Endothelial cell of umbilical vein (primary cell): ENCODE data around the gene ZNF526. TPM values are rescaled to one million over a fixed set of nuclear protein-coding genes. Genes with fewer than 3 reads are reported as not detected.

Experiments
- BruUV-seq: library from RNA; stranded (reverse); fragments of 400-500 nt; replicated peaks from 2 replicates; lab custom pipeline; 2021; lab: Mats Ljungman, UMichigan
- CTCF ChIA-PET: fragments of 300-600, 350-600 bp; sonication (Branson Sonifier 250); formaldehyde crosslinking; loops from one replicate; lab custom pipeline; 2021; ENCODE audit warnings: antibody characterized with exemption, inconsistent platforms; lab: Charles Lee
- POLR2A ChIA-PET: fragments of 300-600, 350-600 bp; sonication (Branson Sonifier 250); formaldehyde crosslinking; loops from one replicate; lab custom pipeline; 2021; ENCODE audit warnings: antibody characterized with exemption, inconsistent platforms; lab: Charles Lee
- DNase-seq: peaks from one replicate; pipeline ENCODE4 v3.0.0-alpha.2; 2011; ENCODE audit warnings: low read depth, low spot score
- FAIRE-seq: peaks from 2 replicates; lab custom pipeline; 2011; peaks lifted over from hg19 to GRCh38; lab: Jason Lieb, UNC
- H2AFZ ChIP-seq: 2 replicates; pipeline ENCODE4 v1.6.0; 2012; ENCODE audit warnings: low read depth, low read length, control low read depth, inconsistent platforms
- H3K27ac ChIP-seq: 2 replicates; pipeline ENCODE4 v1.5.1; 2011; ENCODE audit warnings: low read depth, mild to moderate bottlenecking, control low read depth, low read length, moderate library complexity; ENCODE audit not compliant: insufficient read depth
- H3K27me3 ChIP-seq, 2 experiments: 2 replicates each; pipeline versions ENCODE4 v1.6.0 to v1.6.1; 2011; ENCODE audit warnings: low read length in 2 of 2, mixed read lengths in 1 of 2; ENCODE audit not compliant: control insufficient read depth in 2 of 2, insufficient read depth in 2 of 2
- H3K36me3 ChIP-seq, 2 experiments: 2 replicates in 1 of 2; 3 replicates in 1 of 2; pipeline ENCODE4 v1.5.1; 2011; ENCODE audit warnings: low read length in 2 of 2, mild to moderate bottlenecking in 1 of 2, moderate library complexity in 1 of 2; ENCODE audit not compliant: control insufficient read depth in 2 of 2, insufficient read depth in 2 of 2; ENCODE audit errors: extremely low read depth in 1 of 2
- H3K4me1 ChIP-seq: 3 replicates; pipeline ENCODE4 v1.5.1; 2011; ENCODE audit warnings: mild to moderate bottlenecking, low read length; ENCODE audit not compliant: control insufficient read depth, insufficient read depth; ENCODE audit errors: extremely low read depth
- H3K4me2 ChIP-seq: 2 replicates; pipeline ENCODE4 v1.6.1; 2011; ENCODE audit warnings: low read length, control low read depth, mixed read lengths; ENCODE audit not compliant: insufficient read depth
- H3K4me3 ChIP-seq, 3 experiments: fragments of 200-600 bp in 1 of 3; sonication (generic), shearing (Covaris generic) in 1 of 3; replicated peaks in 1 of 3; 2 replicates each; pipeline ENCODE4 v1.5.1; 2011 to 2016; ENCODE audit warnings: control low read depth in 3 of 3, low read length in 3 of 3, mild to moderate bottlenecking in 2 of 3, inconsistent platforms in 1 of 3, low read depth in 1 of 3, moderate library complexity in 1 of 3; ENCODE audit not compliant: insufficient read depth in 1 of 3
- H3K79me2 ChIP-seq: 2 replicates; pipeline ENCODE4 v1.6.0; 2012; ENCODE audit warnings: low read length, inconsistent platforms; ENCODE audit not compliant: control insufficient read depth, insufficient read depth
- H3K9ac ChIP-seq: replicated peaks from 2 replicates; pipeline ENCODE3; 2011; ENCODE audit warnings: low read length, control low read depth; ENCODE audit not compliant: insufficient read depth; ENCODE audit errors: extremely low read depth
- H3K9me1 ChIP-seq: replicated peaks from 3 replicates; pipeline ENCODE4 v1.6.0; 2011; ENCODE audit warnings: mild to moderate bottlenecking, low read length; ENCODE audit not compliant: control insufficient read depth, insufficient read depth; ENCODE audit errors: extremely low read depth
- H3K9me3 ChIP-seq: replicated peaks from 2 replicates; pipeline ENCODE4 v1.5.1; 2012; ENCODE audit warnings: low read length, inconsistent platforms; ENCODE audit not compliant: control insufficient read depth, insufficient read depth
- H4K20me1 ChIP-seq: replicated peaks from 2 replicates; pipeline ENCODE3; 2011; ENCODE audit warnings: mild to moderate bottlenecking, low read length; ENCODE audit not compliant: control insufficient read depth, insufficient read depth; ENCODE audit errors: extremely low read depth
- EZH2 ChIP-seq: IDR thresholded peaks from 2 replicates; pipeline ENCODE4 v1.6.1; 2012; ENCODE audit warnings: borderline replicate concordance, low read depth, mild to moderate bottlenecking, moderate library complexity, low read length, inconsistent platforms; ENCODE audit not compliant: severe bottlenecking
- FOS ChIP-seq: IDR thresholded peaks from 2 replicates; pipeline ENCODE4 v1.6.1; 2011; ENCODE audit warnings: mild to moderate bottlenecking, low read length, moderate library complexity, borderline replicate concordance; ENCODE audit not compliant: insufficient read depth
- GATA2 ChIP-seq: IDR thresholded peaks from 2 replicates; pipeline ENCODE4 v1.7.0; 2011; ENCODE audit warnings: low read depth, mild to moderate bottlenecking, moderate library complexity, mixed read lengths, low read length; ENCODE audit not compliant: insufficient read length, insufficient read depth
- JUN ChIP-seq: IDR thresholded peaks from 2 replicates; pipeline ENCODE4 v1.6.1; 2011; ENCODE audit warnings: borderline replicate concordance, low read depth; ENCODE audit not compliant: insufficient read length, insufficient read depth
- MAX ChIP-seq: IDR thresholded peaks from 2 replicates; pipeline ENCODE4 v1.6.1; 2011; ENCODE audit not compliant: insufficient read depth, insufficient read length
- MYC ChIP-seq: IDR thresholded peaks from one replicate; pipeline ENCODE4 v1.6.1; 2011; ENCODE audit warnings: mild to moderate bottlenecking, low read depth, low read length
- POLR2A ChIP-seq: IDR thresholded peaks from 2 replicates; pipeline ENCODE4 v1.6.1; 2012; ENCODE audit warnings: low read depth, mild to moderate bottlenecking, control low read depth, low read length
- POLR2AphosphoS5 ChIP-seq: IDR thresholded peaks from 2 replicates; pipeline ENCODE4 v1.6.1; 2012; ENCODE audit warnings: low read depth, mild to moderate bottlenecking, control low read depth, low read length, moderate library complexity; ENCODE audit not compliant: insufficient read depth
- dilution Hi-C: fragments of 300-500 bp; cut with MboI; formaldehyde crosslinking; loops from one replicate; pipeline ENCODE4 v1.15.0; 2019; ENCODE audit warnings: low sequenced_read_pairs; ENCODE audit not compliant: extremely low pct_ligation_motif_present
- intact Hi-C: fragments of 100-400 bp; cut with micrococcal nuclease; formaldehyde crosslinking; loops from one replicate; pipeline ENCODE4 v1.10.0; 2022
- polyA plus RNA-seq, 4 experiments: library from polyadenylated mRNA; depleted of rRNA in 3 of 4; stranded (reverse) in 3 of 4; unstranded in 1 of 4; fragments of >200 nt; gene quantifications; 2 replicates each; pipeline versions ENCODE4 v1.2.1 to v1.2.3, GENCODE V29; 2011 to 2012; ENCODE audit warnings: missing spikeins in 1 of 4
- total RNA-seq: library from RNA; stranded (reverse); gene quantifications from 2 replicates; pipeline ENCODE4 v1.2.3, GENCODE V29; 2021
- TF ChIP-seq, protein P1 (sequence below), 2 donors: IDR thresholded peaks; 1 replicate in 1 of 2; 2 replicates in 1 of 2; pipeline ENCODE4 v1.5.1; 2011; ENCODE audit warnings: low read length in 2 of 2, mild to moderate bottlenecking in 2 of 2, moderate library complexity in 2 of 2, control low read depth in 1 of 2, inconsistent platforms in 1 of 2, low read depth in 1 of 2; ENCODE audit not compliant: insufficient read depth in 1 of 2; ENCODE audit errors: extremely low read depth in 1 of 2

ZNF526 gene
- total and polyA plus RNA-seq, 2 donors (not counting 3 experiments of a cell fraction or from before 2014, with no cell fraction given), result 6.5 to 13.3 TPM

DNA sequence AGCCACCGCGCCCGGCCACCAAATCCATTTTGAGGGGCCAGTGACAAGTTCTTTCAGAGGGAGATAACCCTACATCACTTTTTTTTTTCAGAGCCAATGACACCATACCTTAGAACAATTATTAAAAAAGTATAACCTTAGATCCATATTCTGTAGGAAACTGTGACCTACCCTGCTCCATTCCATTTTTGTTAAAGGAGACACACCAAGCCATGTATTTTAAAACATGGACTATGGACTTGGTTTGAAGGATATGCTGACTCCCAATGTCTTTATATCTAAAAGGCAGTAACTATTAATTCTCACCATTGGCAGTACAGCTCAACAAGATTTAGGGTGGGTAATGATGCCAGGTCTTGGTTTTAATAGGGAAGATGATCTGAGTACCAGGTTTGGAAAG is 21.2 kb downstream of the ZNF526 start:
- dilution Hi-C loops, result no loop called here
- Histone ChIP-seq H3K27me3 (no peaks in the 10 kb centered on the region), H3K4me1 (peaks cover 26% of the 10 kb centered on the region), H3K9me1 (no peaks in the 10 kb centered on the region), H3K4me3 (peak overlapping the region; percentile 57 to 95 (median 92)), H4K20me1 (no peaks in the 10 kb centered on the region), H3K4me2 (peak overlapping the region; percentile 82), H3K27ac (peak overlapping the region; percentile 3), H2AFZ (no peak overlapping the region), H3K36me3 (peaks cover 0 to 10% of the 10 kb centered on the region in 2 experiments), H3K9me3 (no peaks in the 10 kb centered on the region), H3K9ac (peak overlapping the region; percentile 85), H3K79me2 (peaks cover 32% of the 10 kb centered on the region)
- FAIRE-seq (no peak), DNase-seq (no peak)
- TF ChIP-seq FOS, result no peak
- BruUV-seq, result no TSS peak
- POLR2A ChIA-PET, result no interaction called here
- CTCF ChIA-PET, result interaction anchor here (11.8 kb wide), 1 partner anchor 38 kb away, joined by 365 read pairs; no protein-coding TSS in a partner anchor
- intact Hi-C loops, result no loop called here

DNA sequence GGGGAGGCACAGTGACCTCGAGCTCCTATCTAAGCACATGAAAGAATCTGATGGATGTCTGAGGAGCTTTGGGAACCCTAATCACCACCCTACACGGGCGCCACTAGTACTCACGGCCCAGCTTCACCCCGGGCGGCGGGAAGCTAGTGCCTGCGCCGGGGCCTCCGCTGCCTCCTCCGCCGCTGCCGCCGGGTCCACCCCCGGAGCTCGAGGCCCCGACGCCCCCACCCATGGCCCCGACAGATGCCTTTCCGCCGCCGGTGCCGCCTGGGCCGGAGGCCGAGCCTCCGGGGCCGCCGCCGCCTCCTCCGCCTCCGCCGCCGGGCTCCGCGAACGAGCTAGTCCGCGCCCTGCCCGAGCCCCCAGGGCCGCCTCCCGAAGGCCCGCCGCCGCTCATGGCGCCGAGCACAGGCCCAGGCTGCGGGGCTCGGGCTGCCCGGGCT is 22.0 kb downstream of the ZNF526 start:
- peaks cover 30% of the 10 kb centered on the region for H3K4me1 ChIP-seq
- POLR2A ChIA-PET, result interaction anchor here (0.6 to 1.8 kb wide), 5 partner anchors 9 to 181 kb away, joined by 3 to 11 read pairs (median 7); no protein-coding TSS in a partner anchor
- DNase-seq (no peak), FAIRE-seq (no peak)
- peak overlapping the region; percentile 3 for H3K27ac ChIP-seq
- peak overlapping the region; percentile 57 to 95 (median 92) for H3K4me3 ChIP-seq
- TF ChIP-seq MYC (no peak), JUN (no peak), EZH2 (no peak), MAX (no peak), POLR2AphosphoS5 (no peak), FOS (no peak), POLR2A (no peak), GATA2 (no peak)
- TF ChIP-seq, protein P1, sequence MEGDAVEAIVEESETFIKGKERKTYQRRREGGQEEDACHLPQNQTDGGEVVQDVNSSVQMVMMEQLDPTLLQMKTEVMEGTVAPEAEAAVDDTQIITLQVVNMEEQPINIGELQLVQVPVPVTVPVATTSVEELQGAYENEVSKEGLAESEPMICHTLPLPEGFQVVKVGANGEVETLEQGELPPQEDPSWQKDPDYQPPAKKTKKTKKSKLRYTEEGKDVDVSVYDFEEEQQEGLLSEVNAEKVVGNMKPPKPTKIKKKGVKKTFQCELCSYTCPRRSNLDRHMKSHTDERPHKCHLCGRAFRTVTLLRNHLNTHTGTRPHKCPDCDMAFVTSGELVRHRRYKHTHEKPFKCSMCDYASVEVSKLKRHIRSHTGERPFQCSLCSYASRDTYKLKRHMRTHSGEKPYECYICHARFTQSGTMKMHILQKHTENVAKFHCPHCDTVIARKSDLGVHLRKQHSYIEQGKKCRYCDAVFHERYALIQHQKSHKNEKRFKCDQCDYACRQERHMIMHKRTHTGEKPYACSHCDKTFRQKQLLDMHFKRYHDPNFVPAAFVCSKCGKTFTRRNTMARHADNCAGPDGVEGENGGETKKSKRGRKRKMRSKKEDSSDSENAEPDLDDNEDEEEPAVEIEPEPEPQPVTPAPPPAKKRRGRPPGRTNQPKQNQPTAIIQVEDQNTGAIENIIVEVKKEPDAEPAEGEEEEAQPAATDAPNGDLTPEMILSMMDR (IDR thresholded peaks at IDR 0.05; ENCODE audit: extremely low read depth in 1 of 2, insufficient read depth in 1 of 2, low read depth in 1 of 2, low read length in 2 of 2), result no peak
- H3K36me3 ChIP-seq, result peaks cover 0 to 9% of the 10 kb centered on the region in 2 experiments
- no peak overlapping the region for H2AFZ ChIP-seq
- H3K27me3 ChIP-seq, result no peaks in the 10 kb centered on the region
- dilution Hi-C loops (no loop called here), intact Hi-C loops (loop anchor here (1.0 kb wide), 2 partner anchors 22 to 26 kb away; partner anchors contain the start of gene ZNF526)
- H3K9me1 ChIP-seq, result no peaks in the 10 kb centered on the region
- no peaks in the 10 kb centered on the region for H3K9me3 ChIP-seq
- H3K4me2 ChIP-seq, result peak overlapping the region; percentile 82
- H3K9ac ChIP-seq, result peak overlapping the region; percentile 85
- peaks cover 32% of the 10 kb centered on the region for H3K79me2 ChIP-seq
- CTCF ChIA-PET, result interaction anchor here (1.0 to 11.8 kb wide), 6 partner anchors 10 to 133 kb away, joined by 3 to 365 read pairs (median 6); partner anchors contain the start of genes ERF and ZNF526
- no peaks in the 10 kb centered on the region for H4K20me1 ChIP-seq
- BruUV-seq, result no TSS peak
